Measurements from ENCODE around the gene PIP5K1C.

DNA sequence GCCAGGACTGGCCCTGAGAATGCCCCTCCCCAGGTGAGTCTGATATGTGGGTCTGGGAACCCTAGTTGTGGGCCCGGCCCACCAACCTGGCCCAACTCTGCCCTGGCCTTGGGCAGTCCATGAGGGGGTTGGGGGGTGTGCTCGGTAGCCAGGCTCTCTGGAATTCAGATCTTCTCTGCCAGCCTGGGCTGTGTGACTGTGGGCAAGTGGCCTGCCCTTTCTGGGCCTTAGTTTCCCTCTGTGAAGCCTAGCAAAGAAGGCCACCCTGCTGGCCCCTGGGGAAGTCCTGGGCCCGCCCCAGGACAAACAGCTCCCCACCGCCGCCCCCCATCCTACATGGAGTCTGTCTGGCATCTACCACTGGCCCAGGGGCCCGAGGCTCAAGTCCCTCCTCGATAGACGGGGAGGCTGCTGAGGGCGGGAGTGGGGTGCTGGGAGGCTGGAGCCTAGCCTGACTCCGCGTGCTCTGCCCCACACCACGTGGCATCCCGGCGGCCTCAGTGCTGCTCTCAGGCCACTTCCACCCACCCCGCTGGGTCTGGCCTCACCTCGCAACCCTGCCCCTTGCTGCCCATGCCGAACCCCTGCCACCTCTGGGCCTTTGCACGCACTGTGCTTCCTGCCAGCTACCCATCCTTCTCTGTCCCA, 85.3 kb downstream of the PIP5K1C start:
- no peak for TF ChIP-seq EP300 (conservative IDR thresholded peaks at IDR 0.05; ENCODE audit: poor library complexity, severe bottlenecking)
- TF ChIP-seq CTCF (IDR thresholded peaks at IDR 0.05; ENCODE audit: poor library complexity, severe bottlenecking), result no peak
- no peak for TF ChIP-seq TAF1 (IDR thresholded peaks at IDR 0.05; ENCODE audit: low read depth)
- TF ChIP-seq EZH2 (IDR thresholded peaks at IDR 0.05; ENCODE audit: borderline replicate concordance, insufficient read depth, low read length, poor library complexity, severe bottlenecking), result no peak
- no peak for TF ChIP-seq RAD21 (conservative IDR thresholded peaks at IDR 0.05)
- no peak for TF ChIP-seq POLR2AphosphoS5 (IDR thresholded peaks at IDR 0.05)
- TF ChIP-seq, protein P1, sequence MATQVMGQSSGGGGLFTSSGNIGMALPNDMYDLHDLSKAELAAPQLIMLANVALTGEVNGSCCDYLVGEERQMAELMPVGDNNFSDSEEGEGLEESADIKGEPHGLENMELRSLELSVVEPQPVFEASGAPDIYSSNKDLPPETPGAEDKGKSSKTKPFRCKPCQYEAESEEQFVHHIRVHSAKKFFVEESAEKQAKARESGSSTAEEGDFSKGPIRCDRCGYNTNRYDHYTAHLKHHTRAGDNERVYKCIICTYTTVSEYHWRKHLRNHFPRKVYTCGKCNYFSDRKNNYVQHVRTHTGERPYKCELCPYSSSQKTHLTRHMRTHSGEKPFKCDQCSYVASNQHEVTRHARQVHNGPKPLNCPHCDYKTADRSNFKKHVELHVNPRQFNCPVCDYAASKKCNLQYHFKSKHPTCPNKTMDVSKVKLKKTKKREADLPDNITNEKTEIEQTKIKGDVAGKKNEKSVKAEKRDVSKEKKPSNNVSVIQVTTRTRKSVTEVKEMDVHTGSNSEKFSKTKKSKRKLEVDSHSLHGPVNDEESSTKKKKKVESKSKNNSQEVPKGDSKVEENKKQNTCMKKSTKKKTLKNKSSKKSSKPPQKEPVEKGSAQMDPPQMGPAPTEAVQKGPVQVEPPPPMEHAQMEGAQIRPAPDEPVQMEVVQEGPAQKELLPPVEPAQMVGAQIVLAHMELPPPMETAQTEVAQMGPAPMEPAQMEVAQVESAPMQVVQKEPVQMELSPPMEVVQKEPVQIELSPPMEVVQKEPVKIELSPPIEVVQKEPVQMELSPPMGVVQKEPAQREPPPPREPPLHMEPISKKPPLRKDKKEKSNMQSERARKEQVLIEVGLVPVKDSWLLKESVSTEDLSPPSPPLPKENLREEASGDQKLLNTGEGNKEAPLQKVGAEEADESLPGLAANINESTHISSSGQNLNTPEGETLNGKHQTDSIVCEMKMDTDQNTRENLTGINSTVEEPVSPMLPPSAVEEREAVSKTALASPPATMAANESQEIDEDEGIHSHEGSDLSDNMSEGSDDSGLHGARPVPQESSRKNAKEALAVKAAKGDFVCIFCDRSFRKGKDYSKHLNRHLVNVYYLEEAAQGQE (IDR thresholded peaks at IDR 0.05; ENCODE audit: borderline replicate concordance), result no peak
- no peak for TF ChIP-seq SMC3 (conservative IDR thresholded peaks at IDR 0.05; ENCODE audit: poor library complexity)
- TF ChIP-seq MXI1 (conservative IDR thresholded peaks at IDR 0.05; ENCODE audit: poor library complexity, severe bottlenecking), result no peak
